ELR (cell line): Measurements from ENCODE around the gene RGS19.

ENCODE experiments used
- DNase-seq: peaks from one replicate; pipeline ENCODE4 v3.0.0-alpha.2; 2015; ENCODE audit warnings: low read depth

The RGS19 gene

GRCh38 chr20:64077094-64077493 lies 2.2 kb downstream of the RGS19 start:
- DNase-seq = no peak

DNA sequence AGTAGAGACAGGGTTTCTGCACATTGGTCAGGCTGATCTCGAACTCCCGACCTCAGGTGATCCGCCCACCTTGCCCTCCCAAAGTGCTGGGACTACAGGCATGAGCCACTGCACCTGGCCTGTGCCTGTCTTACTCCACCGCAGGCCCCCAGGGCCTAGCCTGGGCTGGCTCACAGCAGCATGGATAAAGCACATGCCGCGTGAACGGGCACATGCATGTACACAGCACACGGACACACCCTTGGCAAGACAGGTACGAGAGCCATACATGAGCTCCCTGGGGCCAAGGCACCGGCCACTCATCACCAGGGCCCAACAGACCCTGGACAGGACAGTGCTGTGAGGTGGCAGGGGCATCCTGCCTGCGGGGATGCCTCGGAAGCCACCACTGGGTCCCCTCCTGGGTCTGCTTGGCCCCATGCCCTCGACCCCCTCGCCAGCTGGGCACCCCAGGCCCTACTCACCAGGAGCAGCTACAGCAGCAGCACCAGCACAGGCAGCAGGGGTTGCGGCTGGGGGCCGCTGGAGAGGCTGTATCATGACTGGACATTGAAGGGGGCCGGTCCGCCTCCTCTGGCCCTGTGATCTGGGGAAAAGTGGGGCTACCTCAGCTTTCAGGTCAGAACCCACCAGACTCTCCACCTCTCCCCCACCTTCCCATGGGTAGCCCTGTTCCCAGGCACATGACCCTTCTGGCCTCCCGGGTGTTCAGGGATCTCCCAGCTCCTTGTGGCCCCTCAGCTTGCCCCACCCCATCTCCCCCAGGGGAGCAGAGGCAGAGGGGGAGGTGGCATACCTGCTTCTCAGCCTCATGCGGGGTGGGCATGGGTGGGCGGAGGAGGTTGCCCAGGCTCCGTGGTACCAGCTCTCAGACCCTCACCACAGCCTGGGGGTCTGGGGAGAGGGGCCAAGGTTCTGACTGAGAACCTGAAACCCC lies 3.0 kb downstream of the RGS19 start:
- DNase-seq = no peak

GRCh38 chr20:64075556-64075955 lies 3.8 kb downstream of the RGS19 start:
- DNase-seq = no peak

GRCh38 chr20:64074963-64075362 lies 4.4 kb downstream of the RGS19 start:
- DNase-seq = no peak

DNA sequence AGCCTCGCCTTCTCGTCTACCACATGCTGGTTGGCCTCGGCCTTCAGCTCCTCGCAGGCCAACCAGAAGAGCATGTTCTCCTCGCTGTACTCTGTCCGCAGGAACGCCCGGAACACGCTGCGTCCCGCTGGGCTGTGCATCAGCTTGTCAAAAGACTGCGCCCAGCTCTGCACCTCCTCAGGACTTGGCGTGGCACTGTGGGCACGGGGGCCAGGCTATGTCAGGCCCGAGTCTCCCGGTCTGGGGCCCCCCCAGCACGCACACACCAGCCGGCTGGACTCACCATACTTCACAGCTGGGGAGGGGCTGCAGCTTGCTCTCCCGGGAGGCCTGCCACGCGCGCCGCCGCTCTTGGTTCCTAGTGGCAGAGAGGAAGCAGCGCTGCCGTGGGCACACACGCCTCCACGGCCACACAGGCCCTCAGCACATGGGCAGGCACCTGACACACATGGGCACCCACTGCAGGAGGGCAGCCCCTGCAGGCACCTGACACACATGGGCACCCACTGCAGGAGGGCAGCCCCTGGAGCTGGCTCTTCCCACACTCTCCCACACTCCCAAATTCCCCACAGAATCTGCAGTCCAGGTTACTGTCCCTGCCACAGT lies 5.0 kb downstream of the RGS19 start:
- DNase-seq = no peak

DNA sequence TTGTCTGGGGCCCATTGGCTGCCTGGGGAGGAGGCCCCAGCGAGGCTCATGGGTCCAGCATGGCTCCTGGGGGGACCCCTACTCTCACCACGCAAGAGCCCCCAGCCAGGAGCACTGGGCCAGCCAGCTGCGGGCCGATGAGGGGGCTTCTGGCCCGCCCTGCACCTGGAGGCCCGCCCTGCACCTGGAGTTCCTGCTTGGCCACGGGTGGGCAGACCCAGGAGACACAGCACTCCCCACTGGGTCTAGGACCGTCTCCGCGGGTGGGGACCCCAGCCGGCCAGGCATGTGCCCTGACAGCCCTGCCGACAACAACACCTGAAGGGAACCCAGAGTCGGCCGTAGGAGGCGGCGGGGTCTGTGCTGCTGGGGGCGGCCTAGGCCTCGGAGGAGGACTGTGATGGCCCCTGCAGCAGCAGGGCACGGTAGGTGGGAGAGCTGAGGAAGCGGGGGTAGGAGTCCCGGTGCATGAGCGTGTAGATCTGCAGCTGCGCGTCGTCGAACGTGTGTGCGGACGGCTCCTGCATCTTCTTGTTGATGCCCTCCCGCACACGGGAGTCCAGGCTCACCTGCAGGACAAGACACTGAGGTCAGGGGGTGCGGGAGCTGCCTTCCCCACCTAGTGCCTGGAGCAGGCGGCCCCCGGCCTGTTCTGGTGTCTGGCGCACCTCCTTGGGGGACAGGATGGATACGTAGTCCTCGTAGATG lies 5.7 kb downstream of the RGS19 start:
- no peak for DNase-seq

- DNase-seq = no peak
Observed at GRCh38 chr20:64072498-64073063, 6.7 kb downstream of the RGS19 start.

DNA sequence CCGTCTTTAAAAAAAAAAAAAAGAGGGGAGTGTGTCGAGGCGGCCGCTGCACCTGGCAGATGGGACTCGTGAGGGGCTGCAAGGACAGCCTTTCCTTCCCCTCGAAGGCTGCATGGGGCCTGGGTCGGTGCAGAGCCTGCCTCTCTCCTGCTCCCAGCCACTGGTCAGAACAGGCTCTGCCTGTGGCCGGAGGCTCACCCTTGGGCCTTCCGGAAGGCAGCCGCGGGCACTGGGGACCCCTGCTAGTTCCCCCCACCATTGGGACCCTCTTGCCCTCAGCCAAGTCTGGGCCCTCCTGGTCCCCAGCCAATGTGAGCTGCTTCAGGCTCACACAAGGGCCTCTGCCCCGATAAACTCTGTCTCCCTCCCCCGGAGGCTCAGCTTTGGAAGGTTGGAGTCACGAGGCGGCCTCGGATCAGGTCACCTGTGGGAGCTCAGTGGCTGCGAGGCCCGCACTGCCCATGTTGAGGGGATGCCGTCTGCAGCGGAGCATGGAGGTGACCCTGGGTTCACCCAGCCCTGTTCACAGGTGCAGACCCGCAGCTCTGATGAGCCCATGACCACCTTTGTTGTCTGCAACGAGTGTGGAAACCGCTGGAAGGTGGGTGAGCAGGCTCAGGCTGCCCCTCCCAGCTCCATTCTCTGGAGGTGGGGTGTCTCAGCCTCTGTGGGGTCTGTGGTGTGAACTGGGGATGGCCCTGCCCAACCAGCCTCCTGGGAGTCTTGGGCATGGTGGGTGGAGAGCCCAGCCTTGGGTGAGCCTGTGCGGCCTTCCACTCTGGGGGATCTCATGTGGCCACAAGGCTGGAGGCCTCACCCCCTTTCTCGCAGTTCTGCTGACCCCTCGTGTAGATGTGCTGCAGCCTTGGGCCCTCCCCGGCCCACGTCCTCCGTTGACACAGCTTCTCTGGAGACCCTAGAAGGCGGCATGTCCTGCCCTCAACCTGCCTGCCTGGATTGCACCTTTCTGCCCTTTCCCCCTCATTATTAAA lies 7.7 kb downstream of the RGS19 start:
- no peak for DNase-seq

- no peak for DNase-seq
Observed at GRCh38 chr20:64070244-64070993, 8.9 kb downstream of the RGS19 start.

- DNase-seq = peak; percentile 54
Observed at GRCh38 chr20:64069614-64070243, 9.6 kb downstream of the RGS19 start.

- DNase-seq = no peak
Observed at GRCh38 chr20:64069209-64069613, 10.1 kb downstream of the RGS19 start.

DNA sequence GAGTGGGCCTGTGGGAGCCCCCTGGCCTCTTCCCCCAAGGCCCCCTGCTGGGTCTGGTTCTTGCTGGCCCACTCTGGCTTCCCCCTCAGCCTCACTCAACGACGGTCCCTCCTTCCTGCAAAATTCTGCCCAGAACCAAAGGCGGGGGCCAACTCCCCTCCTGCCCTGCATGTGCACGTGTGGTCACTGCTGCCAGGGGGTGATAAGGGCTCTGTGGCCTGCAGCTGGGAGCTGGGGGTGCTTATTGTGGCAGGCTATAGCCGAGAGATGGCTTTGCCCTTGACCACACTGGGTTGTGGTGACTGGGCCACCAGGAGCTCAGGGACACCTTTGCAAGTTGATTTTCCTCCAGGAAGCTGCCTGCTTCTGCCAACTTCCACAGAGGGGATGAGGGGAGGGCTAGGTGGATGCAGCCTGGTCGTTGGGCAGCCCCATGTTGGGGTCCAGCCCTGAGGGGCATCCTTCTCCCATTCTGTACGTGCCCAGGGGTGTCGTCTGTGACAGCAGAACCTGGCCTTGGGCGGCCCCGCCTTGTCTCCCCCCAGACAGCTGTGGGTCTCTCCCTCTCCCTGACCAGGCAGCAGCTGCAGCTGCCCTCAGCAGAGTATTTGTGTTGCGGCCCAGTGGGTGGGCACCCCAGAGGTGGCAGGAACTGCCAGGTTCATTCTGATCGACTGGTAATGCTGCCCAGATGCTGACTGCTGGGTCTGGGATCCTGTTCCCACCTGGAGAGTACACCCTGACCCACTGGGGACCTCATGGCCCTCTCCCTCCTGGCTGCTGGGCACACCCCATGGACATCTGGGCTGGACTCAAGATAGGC lies 10.7 kb downstream of the RGS19 start:
- no peak for DNase-seq

DNA sequence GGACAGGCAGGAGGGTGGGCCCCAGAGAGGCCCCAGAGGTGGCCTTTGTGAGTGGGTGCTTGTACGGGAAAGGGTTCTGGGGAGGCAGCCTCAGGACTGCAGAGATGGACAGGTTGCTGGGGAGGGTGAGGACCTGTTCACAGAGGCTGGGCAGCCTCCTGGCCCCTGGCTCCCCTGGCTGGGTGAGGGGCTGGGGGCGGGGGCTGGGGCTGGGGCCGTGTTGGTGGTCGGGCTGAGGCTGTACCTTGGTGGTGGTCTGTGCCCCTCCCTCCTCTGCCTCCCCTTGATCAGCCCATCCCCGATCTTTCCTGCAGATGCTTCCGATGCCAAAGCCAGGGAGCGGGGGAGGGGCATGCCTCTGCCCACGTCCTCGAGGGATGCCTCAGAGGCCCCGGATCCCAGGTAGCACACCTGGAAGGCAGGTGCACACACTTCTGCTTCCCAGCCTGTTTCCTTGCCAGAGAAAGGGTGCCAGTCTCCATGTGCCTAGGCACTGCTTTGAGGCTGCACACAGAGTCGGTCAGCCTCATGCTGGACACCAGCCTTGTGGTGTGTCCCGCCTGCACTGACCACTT lies 11.5 kb downstream of the RGS19 start:
- DNase-seq = no peak

DNA sequence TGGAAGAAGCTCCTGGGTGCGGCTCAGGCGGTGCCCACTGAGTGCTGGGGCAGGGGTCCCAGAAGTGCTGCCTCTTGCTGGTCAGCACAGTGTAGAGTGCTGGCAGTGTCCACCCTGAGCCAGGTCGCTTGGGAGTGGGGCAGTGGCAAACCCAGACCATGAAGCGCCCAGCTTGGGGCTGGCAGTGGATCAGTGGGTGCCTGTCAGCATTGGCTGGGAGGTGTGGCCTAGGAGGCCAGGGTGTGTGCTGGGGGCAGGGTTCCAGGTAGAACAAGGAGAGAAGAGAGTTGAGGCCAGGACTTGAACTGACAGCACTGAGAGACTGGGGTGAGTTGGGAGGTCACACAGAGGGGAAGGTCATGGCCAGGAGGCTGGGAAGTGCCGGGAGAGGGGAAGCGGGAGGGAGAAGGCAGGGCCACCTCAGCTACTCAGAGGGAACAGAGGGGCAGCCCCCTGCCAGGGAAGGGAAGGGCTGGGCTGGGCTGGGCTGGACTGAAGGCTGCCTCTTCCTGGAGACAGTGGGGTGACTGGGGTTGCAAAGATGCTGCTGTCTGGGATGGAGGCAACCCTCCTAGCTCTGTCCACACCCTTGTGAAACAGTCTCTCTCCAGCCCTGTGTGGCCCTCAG lies 12.2 kb downstream of the RGS19 start:
- DNase-seq = no peak

DNA sequence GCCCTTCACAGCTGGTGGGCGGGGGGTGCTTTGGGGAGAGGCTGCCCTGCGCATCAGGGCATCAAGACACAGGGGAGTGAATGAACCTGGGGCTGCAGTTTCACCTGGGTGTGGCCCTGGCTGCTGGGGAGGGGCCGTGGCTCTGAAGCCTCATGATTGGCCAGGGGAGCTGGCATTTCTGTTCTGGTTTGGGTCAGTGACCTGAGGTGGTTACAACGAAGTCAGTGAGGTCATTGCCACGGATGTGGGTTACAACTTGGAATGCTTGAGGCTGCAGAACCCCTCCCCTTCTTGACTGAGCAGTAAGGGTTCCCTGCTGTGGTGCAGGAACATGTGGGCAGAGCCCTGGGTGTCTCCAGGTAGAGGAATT lies 13.4 kb downstream of the RGS19 start:
- peak; percentile 97 for DNase-seq

GRCh38 chr20:64065062-64065973 lies 14.0 kb downstream of the RGS19 start:
- DNase-seq = no peak

DNA sequence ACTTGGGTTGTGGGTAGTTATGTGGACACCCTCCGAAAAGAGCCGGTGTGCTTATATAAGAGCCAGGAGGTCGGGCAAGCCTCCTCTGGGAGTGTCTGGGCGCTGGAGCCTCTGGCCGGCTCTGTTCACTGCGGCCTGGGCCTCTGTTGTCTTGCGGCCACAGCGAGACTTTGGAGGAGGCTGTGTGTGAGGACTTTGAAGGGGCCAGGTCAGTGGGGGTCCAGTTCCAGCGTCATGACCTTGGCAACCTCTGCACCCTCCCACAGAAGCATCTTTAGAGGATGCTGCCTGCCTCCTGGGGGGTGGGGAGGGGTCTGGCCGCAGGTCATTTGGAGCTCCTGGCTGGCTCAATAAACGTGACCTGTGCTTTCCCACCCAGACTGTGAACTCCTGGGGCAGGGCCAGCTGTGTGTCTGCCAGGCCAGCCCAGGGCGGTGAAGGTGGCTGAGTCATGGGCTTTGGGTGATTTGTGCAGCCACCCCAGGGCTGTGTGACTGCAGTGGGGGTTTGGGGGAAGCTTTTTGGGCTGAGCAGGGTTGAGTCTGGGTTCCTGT lies 15.1 kb downstream of the RGS19 start:
- DNase-seq = peak; percentile 89
